Measurements from ENCODE around the gene PIGT. TPM values are rescaled to one million over a fixed set of nuclear protein-coding genes. Genes with fewer than 3 reads are reported as not detected.

The PIGT gene
- total RNA-seq, 1 experiment from 2014 or later: 73.9 TPM

DNA sequence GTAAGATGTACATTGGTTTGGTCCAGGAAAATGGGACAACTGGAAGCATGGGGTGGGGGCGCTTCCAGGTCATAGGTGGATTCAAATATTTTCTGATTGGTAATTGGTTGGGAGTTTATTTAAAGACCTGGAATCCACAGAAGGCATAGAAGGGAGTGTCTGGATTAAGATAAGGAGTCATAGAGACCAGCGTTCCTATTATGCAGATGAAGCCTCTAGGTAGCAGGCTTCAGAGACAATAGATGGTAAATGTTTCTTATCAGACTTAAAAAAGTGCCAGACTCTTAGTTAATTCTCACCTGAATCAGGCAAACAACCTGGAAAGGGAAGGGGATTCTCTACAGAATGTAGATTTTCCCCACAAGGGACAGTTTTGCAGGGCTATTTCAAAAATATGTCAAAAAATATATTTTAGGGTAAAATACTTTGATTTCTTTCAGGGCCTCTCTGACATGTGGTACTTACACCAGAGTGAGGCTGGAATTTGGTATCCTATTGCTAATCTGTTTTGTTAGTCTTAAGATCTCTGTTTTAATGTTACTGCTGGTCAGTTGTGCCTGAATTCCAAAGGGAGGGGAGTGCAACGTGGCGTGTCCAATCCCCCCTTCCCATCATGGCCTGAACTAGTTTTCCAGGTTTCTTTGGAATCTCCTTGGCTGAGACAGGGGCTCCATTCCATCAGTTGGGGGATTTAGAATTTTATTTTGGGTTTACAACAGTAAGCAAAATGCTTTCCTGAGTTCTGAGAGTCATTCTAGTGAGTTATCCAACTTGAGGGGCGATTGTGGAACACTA is 25.1 kb downstream of the PIGT start:
- Histone ChIP-seq H3K79me2 (ENCODE audit: insufficient read depth, low read length) (no peaks in the 10 kb centered on the region), H3K27me3 (ENCODE audit: insufficient read depth, low read length) (no peaks in the 10 kb centered on the region), H3K79me1 (ENCODE audit: insufficient read depth, low read depth, low read length, poor library complexity, severe bottlenecking) (no peaks in the 10 kb centered on the region), H2AFZ (ENCODE audit: low read length) (no peak overlapping the region), H3K18ac (ENCODE audit: insufficient read length, low read depth, low read length) (no peak overlapping the region), H3K23me2 (ENCODE audit: insufficient read length, low read depth, low read length, poor library complexity, severe bottlenecking) (no peaks in the 10 kb centered on the region), H2BK15ac (ENCODE audit: low read depth, low read length) (no peak overlapping the region), H3K23ac (ENCODE audit: insufficient read length, low read depth, low read length) (no peak overlapping the region), H3T11ph (ENCODE audit: low read length) (no peak overlapping the region), H3K56ac (ENCODE audit: insufficient read length, low read depth, low read length) (no peak overlapping the region), H4K5ac (ENCODE audit: insufficient read length, low read depth, low read length) (no peak overlapping the region), H4K20me1 (ENCODE audit: control insufficient read depth, insufficient read depth, insufficient read length) (no peaks in the 10 kb centered on the region), H4K91ac (ENCODE audit: insufficient read length, low read depth, low read length) (no peak overlapping the region), H2BK5ac (ENCODE audit: insufficient read length, low read length) (no peak overlapping the region), H2AK5ac (ENCODE audit: insufficient read length, low read length) (no peak overlapping the region), H3K14ac (ENCODE audit: insufficient read depth, low read length) (no peak overlapping the region), H2BK120ac (ENCODE audit: low read depth, low read length, poor library complexity, severe bottlenecking) (no peak overlapping the region), H3K9me3 (ENCODE audit: control insufficient read depth, low read depth, low read length) (no peaks in the 10 kb centered on the region), H3K4ac (ENCODE audit: low read depth, low read length) (no peak overlapping the region), H2BK20ac (ENCODE audit: low read depth, low read length, poor library complexity, severe bottlenecking) (no peak overlapping the region), H3K4me2 (ENCODE audit: insufficient read depth, insufficient read length, low read length) (no peak overlapping the region), H3K27ac (ENCODE audit: insufficient read length, low read depth, low read length) (no peak overlapping the region), H3K9ac (ENCODE audit: extremely low read depth, insufficient read length, low read length) (no peak overlapping the region), H2BK12ac (ENCODE audit: insufficient read length, low read depth, low read length) (no peak overlapping the region), H4K8ac (replicated peaks; ENCODE audit: insufficient read length, low read depth, low read length) (no peak overlapping the region), H3K4me1 (ENCODE audit: insufficient read depth, low read length) (no peaks in the 10 kb centered on the region; the same call in 1 of the 2 replicates)
- TF ChIP-seq, protein P1, sequence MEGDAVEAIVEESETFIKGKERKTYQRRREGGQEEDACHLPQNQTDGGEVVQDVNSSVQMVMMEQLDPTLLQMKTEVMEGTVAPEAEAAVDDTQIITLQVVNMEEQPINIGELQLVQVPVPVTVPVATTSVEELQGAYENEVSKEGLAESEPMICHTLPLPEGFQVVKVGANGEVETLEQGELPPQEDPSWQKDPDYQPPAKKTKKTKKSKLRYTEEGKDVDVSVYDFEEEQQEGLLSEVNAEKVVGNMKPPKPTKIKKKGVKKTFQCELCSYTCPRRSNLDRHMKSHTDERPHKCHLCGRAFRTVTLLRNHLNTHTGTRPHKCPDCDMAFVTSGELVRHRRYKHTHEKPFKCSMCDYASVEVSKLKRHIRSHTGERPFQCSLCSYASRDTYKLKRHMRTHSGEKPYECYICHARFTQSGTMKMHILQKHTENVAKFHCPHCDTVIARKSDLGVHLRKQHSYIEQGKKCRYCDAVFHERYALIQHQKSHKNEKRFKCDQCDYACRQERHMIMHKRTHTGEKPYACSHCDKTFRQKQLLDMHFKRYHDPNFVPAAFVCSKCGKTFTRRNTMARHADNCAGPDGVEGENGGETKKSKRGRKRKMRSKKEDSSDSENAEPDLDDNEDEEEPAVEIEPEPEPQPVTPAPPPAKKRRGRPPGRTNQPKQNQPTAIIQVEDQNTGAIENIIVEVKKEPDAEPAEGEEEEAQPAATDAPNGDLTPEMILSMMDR (conservative IDR thresholded peaks at IDR 0.05): no peak
- DNase-seq: no peak
- H3K9me3 Mint-ChIP-seq: no peaks in the 10 kb centered on the region; a peak in 1 of 5 replicates
- peaks cover 5% of the 10 kb centered on the region for H3K27me3 Mint-ChIP-seq (ENCODE audit: low read depth)
- H3K4me3 Mint-ChIP-seq: no peak overlapping the region
- no peak overlapping the region for H3K27ac Mint-ChIP-seq
- H3K4me1 Mint-ChIP-seq: peaks cover 23 to 40% of the 10 kb centered on the region in 2 experiments
- no peaks in the 10 kb centered on the region for H3K36me3 Mint-ChIP-seq (ENCODE audit: insufficient read depth in 1 of 3, low read depth in 3 of 3)
- WGBS (ENCODE audit: extremely low coverage, insufficient read length, low lambda C conversion rate): no CpG with 5 or more reads among the region's 5 CpGs

All from H9 (cell line).